Activated T-helper 17 cell treated with anti-CD3 and anti-CD28 coated beads, Interleukin-2, amount 50 U/mL, for 72 hours (primary cell): ENCODE results near the gene WNK2. TPM values are rescaled to one million over a fixed set of nuclear protein-coding genes. Genes with fewer than 3 reads are reported as not detected.
"Not testable (repeated sequence)": the region's sequence is repeated elsewhere in the genome, so short reads cannot be mapped to it uniquely, and the experiment has no call there.

Source experiments
- ATAC-seq: fragments of 150-1000 bp; cut with Tn5 transposase; replicated peaks from 2 replicates; pipeline ENCODE4 v1.10.0; 2021; ENCODE audit warnings: mild to moderate bottlenecking, moderate library complexity
- H3K27ac Mint-ChIP-seq: one replicate; pipeline ENCODE4 v1.8.0; 2022; ENCODE audit warnings: mixed read lengths
- H3K27me3 Mint-ChIP-seq: one replicate; pipeline ENCODE4 v1.8.0; 2022; ENCODE audit warnings: mixed read lengths
- H3K36me3 Mint-ChIP-seq: one replicate; pipeline ENCODE4 v1.8.0; 2022; ENCODE audit warnings: low read depth, mild to moderate bottlenecking, mixed read lengths
- H3K4me1 Mint-ChIP-seq: one replicate; pipeline ENCODE4 v1.8.0; 2022; ENCODE audit warnings: mixed read lengths
- H3K4me3 Mint-ChIP-seq: one replicate; pipeline ENCODE4 v1.8.0; 2022; ENCODE audit warnings: mild to moderate bottlenecking, mixed read lengths
- H3K9me3 Mint-ChIP-seq: one replicate; pipeline ENCODE4 v1.8.0; 2022; ENCODE audit warnings: mixed read lengths
- total RNA-seq, 2 donors: library from RNA; stranded (reverse); gene quantifications; one replicate each; pipeline ENCODE4 v1.2.3, GENCODE V29; 2022

The WNK2 gene
- total RNA-seq, 2 donors from 2014 or later = 0.39 to 0.93 TPM

DNA sequence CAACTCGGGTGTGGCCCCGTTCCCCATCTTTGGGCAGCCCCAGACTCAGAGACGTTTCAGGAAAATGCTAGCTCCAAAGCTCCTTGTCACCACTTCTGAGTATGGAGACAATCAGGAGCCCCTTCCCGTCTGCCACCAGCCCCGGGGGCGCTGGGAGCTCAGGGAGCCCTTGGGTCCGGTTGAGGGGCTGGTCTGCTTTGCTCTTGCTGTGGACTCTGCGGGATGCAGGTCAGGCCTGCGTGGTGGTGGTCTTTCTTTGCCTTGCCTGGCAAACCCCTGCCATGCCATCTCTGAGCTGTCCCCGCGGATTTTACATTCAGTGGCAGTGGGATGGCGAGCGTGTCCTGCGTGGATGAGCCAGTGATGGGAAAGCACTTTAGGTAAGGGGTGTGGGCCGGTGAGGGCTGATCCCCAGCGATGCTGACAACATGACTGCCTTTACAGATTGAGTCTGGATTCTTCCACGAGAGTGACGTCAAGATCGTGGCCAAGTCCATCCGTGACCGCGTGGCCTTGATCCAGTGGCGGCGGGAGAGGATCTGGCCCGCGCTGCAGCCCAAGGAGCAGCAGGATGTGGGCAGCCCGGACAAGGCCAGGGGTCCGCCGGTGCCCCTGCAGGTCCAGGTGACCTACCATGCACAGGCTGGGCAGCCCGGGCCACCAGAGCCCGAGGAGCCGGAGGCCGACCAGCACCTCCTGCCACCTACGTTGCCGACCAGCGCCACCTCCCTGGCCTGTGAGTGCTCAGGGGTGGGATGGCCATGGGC lies 63.3 kb downstream of the WNK2 start:
- Mint-ChIP-seq H3K4me1 (no peaks in the 10 kb centered on the region), H3K36me3 (no peaks in the 10 kb centered on the region), H3K27ac (no peak overlapping the region), H3K4me3 (no peak overlapping the region), H3K27me3 (no peaks in the 10 kb centered on the region), H3K9me3 (no peaks in the 10 kb centered on the region)
- ATAC-seq = no peak

DNA sequence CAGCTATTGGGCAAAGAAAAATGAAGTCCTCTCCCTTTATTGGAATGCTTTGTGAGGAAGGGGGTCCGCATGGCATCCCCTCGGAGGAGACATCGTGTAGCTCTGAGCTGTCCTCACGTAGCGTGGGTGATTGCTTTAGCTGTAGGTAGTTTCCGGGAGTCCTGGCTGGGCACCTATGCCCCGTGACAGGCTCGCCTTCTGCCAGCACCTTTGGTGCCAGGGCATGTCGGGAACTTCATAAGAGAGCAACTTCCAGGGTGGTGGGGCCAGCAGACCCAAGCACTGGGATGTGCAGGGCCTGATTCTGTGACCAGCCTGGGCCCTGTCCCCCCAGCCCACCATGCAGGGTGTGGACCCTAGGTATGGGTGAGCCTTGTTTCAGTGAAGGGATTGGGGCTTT lies 64.0 kb downstream of the WNK2 start:
- Mint-ChIP-seq H3K36me3 (no peaks in the 10 kb centered on the region), H3K4me1 (no peaks in the 10 kb centered on the region), H3K9me3 (no peaks in the 10 kb centered on the region), H3K4me3 (no peak overlapping the region), H3K27me3 (no peaks in the 10 kb centered on the region), H3K27ac (no peak overlapping the region)
- no peak for ATAC-seq

DNA sequence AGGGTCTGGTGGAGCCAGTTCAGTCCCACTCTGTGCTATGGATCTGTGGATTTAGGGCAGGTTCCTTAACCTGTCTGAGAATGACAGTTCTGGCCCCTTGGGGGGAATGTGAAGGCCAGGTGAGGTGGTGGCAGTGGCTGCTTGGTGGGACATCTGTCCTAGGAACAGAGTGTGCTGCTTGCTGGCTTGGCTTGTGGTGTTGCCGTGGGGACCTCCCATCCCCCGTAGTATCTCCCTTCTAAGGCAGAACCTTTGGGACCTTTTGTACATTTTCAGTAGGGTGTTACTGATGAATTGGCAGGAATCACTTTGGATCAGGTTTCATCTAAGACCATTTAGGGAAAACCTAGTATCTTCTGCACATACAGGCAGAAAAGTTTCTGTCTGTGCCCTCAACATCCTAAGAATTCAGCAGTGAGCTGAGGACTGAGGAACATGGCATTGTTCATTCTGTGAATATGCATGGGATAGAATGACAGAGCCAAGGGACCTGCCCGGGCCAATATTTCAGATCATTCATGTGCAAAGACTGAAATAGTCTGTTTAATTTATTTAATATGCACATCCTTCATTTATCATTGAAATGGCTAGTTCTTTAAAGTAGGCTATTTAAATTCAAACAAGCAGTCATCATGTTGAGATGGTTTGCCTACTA lies 64.6 kb downstream of the WNK2 start:
- Mint-ChIP-seq H3K36me3 (no peaks in the 10 kb centered on the region), H3K4me1 (no peaks in the 10 kb centered on the region), H3K27me3 (no peaks in the 10 kb centered on the region), H3K27ac (no peak overlapping the region), H3K9me3 (no peaks in the 10 kb centered on the region), H3K4me3 (no peak overlapping the region)
- no peak for ATAC-seq

DNA sequence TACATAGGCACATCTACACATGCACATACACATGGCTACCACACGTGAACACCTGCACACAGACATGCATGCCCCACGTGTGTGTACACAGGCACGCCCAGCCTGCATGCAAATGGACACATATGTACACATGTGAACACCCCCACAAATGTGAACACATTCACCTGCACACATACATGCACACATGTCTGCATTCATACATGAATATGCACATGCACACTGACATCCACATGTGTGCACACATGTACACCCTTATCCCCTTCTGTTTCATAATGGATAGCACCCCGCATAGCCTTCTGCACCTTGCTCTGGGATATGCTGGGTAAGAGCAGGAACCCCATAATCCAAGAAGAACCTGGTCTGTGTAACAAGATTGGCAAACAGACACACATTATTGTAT lies 66.2 kb downstream of the WNK2 start:
- ATAC-seq = no peak
- no peaks in the 10 kb centered on the region for H3K27me3 Mint-ChIP-seq

DNA sequence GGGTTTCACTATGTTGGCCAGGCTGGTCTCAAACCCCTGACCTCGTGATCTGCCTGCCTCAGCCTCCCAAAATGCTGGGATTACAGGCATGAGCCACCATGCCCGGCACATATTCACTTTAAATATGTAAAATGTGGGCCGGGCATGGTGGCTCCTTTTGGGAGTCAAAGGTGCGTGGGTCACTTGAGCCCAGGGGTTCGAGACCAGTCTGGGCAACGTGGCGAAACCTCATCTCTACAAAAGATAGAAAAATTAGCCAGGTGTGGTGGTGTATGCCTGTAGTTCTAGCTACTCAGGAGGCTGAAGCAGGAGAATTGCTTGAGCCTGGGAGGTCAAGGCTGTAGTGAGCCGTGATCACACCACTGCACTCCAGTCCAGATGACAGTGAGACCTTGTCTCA lies 67.4 kb downstream of the WNK2 start:
- not testable (repeated sequence) for H3K27ac Mint-ChIP-seq

More for the DNA sequence above, 66.2 kb downstream of the WNK2 start:
- Mint-ChIP-seq H3K4me3 (no peak overlapping the region), H3K4me1 (no peaks in the 10 kb centered on the region), H3K9me3 (no peaks in the 10 kb centered on the region), H3K36me3 (no peaks in the 10 kb centered on the region), H3K27ac (no peak overlapping the region)

DNA sequence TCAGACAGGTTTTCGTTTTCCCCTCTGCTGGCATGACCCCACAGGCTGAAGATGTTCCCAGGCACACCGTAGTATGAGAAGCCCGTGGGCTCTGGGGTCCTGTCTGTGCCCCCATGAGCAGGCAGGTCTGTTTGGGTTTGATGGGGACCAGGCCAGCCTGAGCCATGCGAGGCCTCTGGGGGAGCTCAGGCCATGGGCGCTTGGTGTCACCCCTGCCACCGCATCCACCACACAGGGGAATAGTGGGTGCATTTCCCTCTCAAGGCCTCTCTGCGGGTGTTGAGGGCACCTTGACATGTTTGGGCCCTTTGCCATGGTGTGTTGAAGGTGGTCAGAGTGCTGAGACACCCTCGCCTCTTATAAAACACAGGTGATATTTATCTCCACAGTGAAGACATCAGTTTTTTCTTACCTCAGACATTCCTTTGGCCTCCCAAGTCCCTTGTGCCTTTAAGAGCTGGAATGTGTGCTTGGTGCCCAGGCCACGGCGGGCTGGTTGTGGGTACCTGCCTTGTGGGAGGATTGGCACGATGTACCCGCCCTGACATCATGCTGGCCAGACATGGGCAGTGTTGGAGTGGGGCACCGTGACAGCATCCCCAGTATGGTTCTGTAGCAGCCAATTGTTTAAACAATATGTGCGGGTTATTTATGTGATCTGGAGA lies 68.3 kb downstream of the WNK2 start:
- no peaks in the 10 kb centered on the region for H3K9me3 Mint-ChIP-seq
- no peak overlapping the region for H3K27ac Mint-ChIP-seq
- ATAC-seq = no peak
- no peaks in the 10 kb centered on the region for H3K4me1 Mint-ChIP-seq
- no peak overlapping the region for H3K4me3 Mint-ChIP-seq
- no peaks in the 10 kb centered on the region for H3K27me3 Mint-ChIP-seq
- no peaks in the 10 kb centered on the region for H3K36me3 Mint-ChIP-seq

More for the DNA sequence above, 67.4 kb downstream of the WNK2 start:
- ATAC-seq, H3K27me3 Mint-ChIP-seq, H3K4me1 Mint-ChIP-seq, H3K9me3 Mint-ChIP-seq, H3K4me3 Mint-ChIP-seq, H3K36me3 Mint-ChIP-seq: not testable (repeated sequence)

DNA sequence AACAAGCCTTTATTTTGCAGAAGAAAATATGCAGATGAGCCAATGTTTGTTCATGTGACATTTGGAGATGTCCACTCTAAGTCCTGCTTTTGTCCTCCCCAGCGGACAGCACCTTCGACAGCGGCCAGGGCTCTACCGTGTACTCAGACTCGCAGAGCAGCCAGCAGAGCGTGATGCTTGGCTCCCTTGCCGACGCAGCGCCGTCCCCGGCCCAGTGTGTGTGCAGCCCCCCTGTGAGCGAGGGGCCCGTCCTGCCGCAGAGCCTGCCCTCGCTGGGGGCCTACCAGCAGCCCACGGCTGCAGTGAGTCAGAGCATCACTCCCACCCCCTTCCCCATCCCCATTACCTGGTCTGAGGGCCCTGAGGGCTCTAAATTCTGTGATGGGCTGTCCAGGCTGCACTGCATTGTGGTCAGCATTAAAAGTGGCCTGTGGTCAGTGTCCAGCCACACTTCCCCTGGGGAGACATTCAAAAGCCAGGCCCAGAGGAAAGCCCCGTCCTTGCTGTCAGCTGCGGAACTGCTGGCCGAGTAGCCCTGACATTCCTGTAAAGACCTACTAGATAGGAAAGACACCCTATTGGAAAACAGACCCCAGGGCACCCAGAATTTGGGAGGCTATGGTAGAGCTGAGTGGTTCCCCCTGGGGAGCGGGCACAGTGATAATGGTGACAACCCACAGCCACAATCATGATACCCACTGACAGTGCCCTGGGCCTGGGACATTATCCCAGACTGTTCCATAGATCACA lies 69.0 kb downstream of the WNK2 start:
- Mint-ChIP-seq H3K4me1 (no peaks in the 10 kb centered on the region), H3K36me3 (no peaks in the 10 kb centered on the region), H3K4me3 (no peak overlapping the region), H3K27me3 (no peaks in the 10 kb centered on the region), H3K27ac (no peak overlapping the region), H3K9me3 (no peaks in the 10 kb centered on the region)
- no peak for ATAC-seq

DNA sequence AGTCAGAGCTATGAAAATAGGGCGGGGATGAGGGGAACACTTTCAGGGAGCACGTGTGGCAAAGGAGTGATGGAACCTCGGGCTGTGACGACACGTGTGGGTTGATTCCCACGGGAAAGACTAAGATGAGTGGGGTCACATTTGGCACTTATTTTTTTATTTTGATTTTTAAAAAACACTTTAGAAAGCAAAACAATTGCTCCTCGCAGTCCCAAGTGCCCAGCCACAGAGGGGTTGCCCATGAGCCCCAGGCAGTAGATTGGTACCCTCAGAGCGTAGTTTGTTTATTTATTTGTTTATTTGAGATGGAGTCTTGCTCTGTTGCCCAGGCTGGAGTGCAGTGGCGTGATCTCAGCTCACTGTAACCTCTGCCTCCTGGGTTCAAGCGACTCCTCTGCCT lies 69.7 kb downstream of the WNK2 start:
- Mint-ChIP-seq H3K4me1 (no peaks in the 10 kb centered on the region), H3K9me3 (no peaks in the 10 kb centered on the region), H3K36me3 (no peaks in the 10 kb centered on the region), H3K4me3 (no peak overlapping the region), H3K27ac (no peak overlapping the region), H3K27me3 (no peaks in the 10 kb centered on the region)
- ATAC-seq = no peak

DNA sequence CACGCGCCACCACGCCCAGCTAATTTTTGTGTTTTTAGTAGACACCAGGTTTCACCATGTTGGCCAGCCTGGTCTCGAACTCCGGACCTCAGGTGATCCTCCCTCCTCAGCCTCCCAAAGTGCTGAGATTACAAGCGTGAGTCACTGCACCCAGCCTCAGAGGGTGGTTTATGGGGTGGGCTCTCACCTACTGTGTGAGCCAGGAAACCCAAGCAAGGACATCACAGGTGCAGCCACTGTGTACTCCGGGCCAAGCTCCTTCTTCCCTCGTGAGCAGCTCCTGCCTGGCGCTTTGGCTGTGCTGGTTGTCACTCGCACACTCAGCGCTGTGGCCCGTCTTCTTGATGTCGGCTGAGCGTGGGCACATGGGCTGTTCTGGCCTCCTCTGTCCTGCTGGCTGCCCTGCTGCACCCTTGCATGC lies 70.1 kb downstream of the WNK2 start:
- Mint-ChIP-seq H3K27ac (no peak overlapping the region), H3K36me3 (no peaks in the 10 kb centered on the region)
- no peak for ATAC-seq

DNA sequence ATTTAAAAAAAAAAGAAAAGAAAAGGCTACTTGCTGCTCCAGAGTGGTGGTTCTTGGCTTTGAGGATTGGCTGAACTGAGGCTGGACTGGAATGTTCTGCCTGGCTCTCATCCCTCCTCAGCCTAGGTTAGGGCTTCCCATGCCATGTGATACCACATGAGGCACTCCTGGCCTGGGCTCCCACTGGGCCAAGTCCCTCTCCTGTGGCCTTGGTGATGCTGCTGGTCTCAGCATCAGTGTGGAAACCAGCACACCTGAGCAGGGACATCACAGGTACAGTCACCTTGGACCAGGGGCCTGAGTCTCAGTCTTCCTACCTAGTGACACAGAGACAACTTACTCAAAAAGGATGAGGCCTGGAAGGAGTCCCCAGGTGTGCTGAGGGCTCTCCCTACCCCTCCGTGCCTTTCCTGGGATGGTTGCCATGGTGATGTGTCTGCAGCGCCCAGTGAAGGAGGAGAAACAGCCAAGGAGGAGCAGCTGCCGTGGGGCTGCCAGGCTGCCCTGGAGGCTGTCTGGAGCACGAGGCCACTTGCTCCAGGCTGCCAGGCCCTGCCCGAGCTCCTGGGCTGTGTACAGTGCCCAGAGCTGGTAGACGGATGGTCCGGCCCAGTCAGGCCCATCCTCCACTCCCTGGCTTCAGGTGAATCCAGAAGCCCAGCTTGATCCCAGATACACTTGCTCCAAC lies 71.0 kb downstream of the WNK2 start:
- no peaks in the 10 kb centered on the region for H3K9me3 Mint-ChIP-seq
- H3K36me3 Mint-ChIP-seq = no peaks in the 10 kb centered on the region
- no peaks in the 10 kb centered on the region for H3K27me3 Mint-ChIP-seq
- no peak overlapping the region for H3K4me3 Mint-ChIP-seq
- no peaks in the 10 kb centered on the region for H3K4me1 Mint-ChIP-seq
- ATAC-seq = no peak
- no peak overlapping the region for H3K27ac Mint-ChIP-seq

More for the DNA sequence above, 70.1 kb downstream of the WNK2 start:
- Mint-ChIP-seq H3K4me3 (no peak overlapping the region), H3K4me1 (no peaks in the 10 kb centered on the region), H3K27me3 (no peaks in the 10 kb centered on the region), H3K9me3 (no peaks in the 10 kb centered on the region)

DNA sequence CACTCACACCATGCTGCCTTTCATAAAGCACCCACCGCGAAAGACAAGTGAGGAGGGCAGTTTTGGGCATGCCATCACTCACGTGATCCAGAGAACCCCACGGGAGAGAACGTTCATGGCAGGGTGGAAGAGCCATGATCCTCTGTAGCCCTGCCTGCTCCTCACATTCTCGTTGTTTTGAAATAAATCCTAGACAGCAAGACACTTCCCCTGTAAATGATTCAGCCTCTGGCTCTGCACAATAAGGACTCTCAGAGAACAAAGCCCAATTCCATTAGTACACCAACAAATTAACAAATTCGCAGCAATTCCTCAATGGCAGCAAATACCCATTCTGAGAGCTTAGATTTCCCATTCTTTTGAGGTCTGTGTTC lies 71.5 kb downstream of the WNK2 start:
- H3K9me3 Mint-ChIP-seq = no peaks in the 10 kb centered on the region
- no peaks in the 10 kb centered on the region for H3K36me3 Mint-ChIP-seq
- H3K4me3 Mint-ChIP-seq = no peak overlapping the region
- H3K4me1 Mint-ChIP-seq = no peaks in the 10 kb centered on the region
- no peaks in the 10 kb centered on the region for H3K27me3 Mint-ChIP-seq
- no peak for ATAC-seq
- no peak overlapping the region for H3K27ac Mint-ChIP-seq

DNA sequence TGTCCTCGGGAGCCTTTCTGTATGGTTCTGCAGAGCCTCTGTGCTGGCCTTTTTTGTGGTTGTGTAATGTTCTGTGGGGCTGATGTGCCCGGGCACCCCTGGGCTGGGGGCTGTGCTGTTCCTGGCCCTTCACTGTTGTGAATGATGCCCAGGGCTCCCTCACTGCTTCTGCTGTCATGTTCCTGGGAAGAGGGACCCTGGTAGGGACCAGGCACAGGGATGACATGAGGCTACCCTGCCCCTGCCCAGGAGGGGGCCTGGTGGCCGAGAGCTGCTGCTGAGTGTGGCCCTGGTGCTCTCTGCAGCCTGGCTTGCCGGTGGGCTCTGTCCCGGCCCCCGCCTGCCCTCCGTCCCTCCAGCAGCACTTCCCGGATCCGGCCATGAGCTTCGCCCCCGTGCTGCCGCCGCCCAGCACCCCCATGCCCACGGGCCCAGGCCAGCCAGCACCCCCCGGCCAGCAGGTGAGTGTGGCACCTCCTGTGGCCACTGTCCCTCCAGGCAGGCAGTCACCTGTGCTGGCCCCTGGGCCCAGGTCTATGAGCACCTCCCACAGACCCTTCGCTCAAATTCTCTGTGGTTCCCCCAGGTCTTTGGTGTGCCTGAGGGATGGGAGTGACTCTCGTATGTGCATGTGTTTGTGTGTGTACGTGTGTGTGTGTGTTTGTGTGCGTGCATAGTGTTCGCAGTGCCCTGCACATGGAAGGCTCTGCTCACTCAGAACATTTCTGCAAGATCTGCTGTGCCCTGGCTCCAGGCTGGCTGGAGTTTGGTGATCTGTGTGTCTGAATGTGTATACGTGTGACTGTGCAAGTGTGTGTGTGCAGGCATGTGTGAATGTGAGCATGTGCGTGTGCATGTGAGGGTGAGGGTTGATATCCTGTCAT lies 72.3 kb downstream of the WNK2 start:
- no peak overlapping the region for H3K4me3 Mint-ChIP-seq
- no peak overlapping the region for H3K27ac Mint-ChIP-seq
- no peaks in the 10 kb centered on the region for H3K36me3 Mint-ChIP-seq
- no peaks in the 10 kb centered on the region for H3K27me3 Mint-ChIP-seq
- H3K4me1 Mint-ChIP-seq = no peaks in the 10 kb centered on the region
- no peaks in the 10 kb centered on the region for H3K9me3 Mint-ChIP-seq
- ATAC-seq = no peak
